IPS DF 6.9 (cell line): ENCODE data around the gene SOCS2.

ENCODE experiments used
- DNase-seq: peaks from one replicate; pipeline ENCODE4 v3.0.0-alpha.2; 2013; ENCODE audit warnings: low read depth, low spot score
- H3K27ac ChIP-seq: one replicate; pipeline ENCODE4 v1.5.1; 2013; ENCODE audit warnings: low read length, control low read depth
- H3K27me3 ChIP-seq: 2 replicates; pipeline ENCODE4 v1.6.1; 2013; ENCODE audit warnings: mild to moderate bottlenecking, low read length; ENCODE audit not compliant: control insufficient read depth, insufficient read depth
- H3K36me3 ChIP-seq: 2 replicates; pipeline ENCODE4 v1.6.1; 2013; ENCODE audit warnings: low read length; ENCODE audit not compliant: control insufficient read depth, insufficient read depth
- H3K4me1 ChIP-seq: 2 replicates; pipeline ENCODE4 v1.6.1; 2013; ENCODE audit warnings: low read length; ENCODE audit not compliant: control insufficient read depth, insufficient read depth
- H3K4me3 ChIP-seq: 2 replicates; pipeline ENCODE4 v1.5.1; 2013; ENCODE audit warnings: mild to moderate bottlenecking, low read length
- H3K9me3 ChIP-seq: 2 replicates; pipeline ENCODE4 v1.6.1; 2013; ENCODE audit warnings: low read length, inconsistent platforms; ENCODE audit not compliant: control insufficient read depth, insufficient read depth
- WGBS: extraction: QIAGEN DNeasy Blood & Tissue Kit; methylation state at CpG from one replicate; pipeline ENCODE4 v1.1.7; 2013; ENCODE audit warnings: mixed read lengths, missing lambda C conversion rate; ENCODE audit not compliant: insufficient read length, insufficient coverage; 5-methylcytosine and 5-hydroxymethylcytosine counted together

Gene SOCS2

DNA sequence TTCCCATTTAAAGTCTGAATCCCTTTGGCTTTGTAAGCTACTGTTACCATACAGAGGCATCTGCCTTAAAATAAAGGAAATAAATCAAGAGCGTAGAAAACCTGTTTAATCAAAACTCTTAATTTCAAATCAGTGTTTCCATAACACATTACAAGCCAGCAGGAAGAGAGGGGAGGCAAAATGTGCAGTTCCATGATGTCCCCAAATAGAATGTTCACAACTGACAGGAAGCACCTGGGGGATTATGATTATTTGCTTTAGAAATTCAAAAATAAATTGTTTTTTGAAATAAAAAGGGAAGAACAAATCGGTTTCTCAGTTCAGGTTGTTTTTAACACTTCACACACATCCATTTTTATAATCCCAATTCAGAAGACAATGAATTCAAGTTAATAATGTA lies 21.4 kb downstream of the SOCS2 start:
- no CpG with 5 or more reads among the region's 2 CpGs for WGBS
- DNase-seq = no peak
- no peaks in the 10 kb centered on the region for H3K4me1 ChIP-seq
- H3K9me3 ChIP-seq = no peaks in the 10 kb centered on the region
- H3K27me3 ChIP-seq = no peaks in the 10 kb centered on the region
- H3K36me3 ChIP-seq = no peaks in the 10 kb centered on the region
- no peak overlapping the region for H3K4me3 ChIP-seq
- H3K27ac ChIP-seq = no peak overlapping the region

DNA sequence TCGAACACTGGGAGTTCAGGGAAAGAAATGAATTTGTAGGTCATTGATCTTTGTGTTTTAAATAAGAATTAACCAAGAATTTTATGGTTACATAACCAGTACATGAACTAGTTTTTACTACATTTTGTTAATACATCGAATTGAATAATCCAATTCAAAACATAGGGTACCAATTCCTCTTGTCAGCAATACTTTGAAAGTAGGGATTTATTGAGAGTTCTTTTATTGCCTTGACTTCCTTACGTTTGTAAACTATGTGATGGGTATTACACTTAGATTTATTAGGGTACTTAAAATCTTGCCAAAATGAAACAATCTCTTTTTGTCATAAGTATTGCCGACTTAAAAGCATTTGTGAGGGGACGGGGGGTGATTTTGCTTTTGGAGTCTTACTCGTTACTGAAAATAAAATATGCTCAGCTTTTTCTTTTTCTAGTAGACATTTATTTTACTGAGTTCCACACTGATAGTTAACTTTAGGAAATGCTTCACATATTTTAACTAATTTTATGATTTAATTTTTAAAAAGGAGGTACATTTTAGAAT lies 22.4 kb downstream of the SOCS2 start:
- WGBS = no CpG with 5 or more reads among the region's 6 CpGs

DNA sequence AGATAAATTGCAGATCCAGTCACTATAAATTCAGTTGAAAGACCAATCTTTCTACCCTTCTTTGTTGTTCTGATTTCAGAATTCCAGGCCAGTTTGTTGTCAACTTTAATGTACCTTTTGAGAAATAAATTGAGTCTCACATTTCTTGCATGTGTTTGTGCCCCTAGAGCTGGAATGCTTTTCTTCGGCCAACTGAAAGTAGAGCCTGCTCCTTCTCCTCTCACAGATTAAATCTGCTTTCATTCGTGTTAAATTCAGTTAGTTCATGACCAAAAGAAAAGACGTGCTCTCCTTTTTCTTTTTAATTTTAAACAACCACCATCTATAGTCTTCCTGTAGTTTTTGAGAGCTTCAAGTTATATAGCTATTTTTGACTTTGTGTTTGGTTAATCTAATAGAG lies 22.9 kb downstream of the SOCS2 start:
- Histone ChIP-seq H3K27ac (no peak overlapping the region), H3K27me3 (no peaks in the 10 kb centered on the region), H3K9me3 (no peaks in the 10 kb centered on the region), H3K36me3 (no peaks in the 10 kb centered on the region), H3K4me3 (no peak overlapping the region), H3K4me1 (no peaks in the 10 kb centered on the region)
- DNase-seq = no peak
- no CpG with 5 or more reads among the region's 3 CpGs for WGBS

More for the DNA sequence above, 22.4 kb downstream of the SOCS2 start:
- Histone ChIP-seq H3K4me1 (no peaks in the 10 kb centered on the region), H3K27ac (no peak overlapping the region), H3K36me3 (no peaks in the 10 kb centered on the region), H3K9me3 (no peaks in the 10 kb centered on the region), H3K4me3 (no peak overlapping the region), H3K27me3 (no peaks in the 10 kb centered on the region)
- no peak for DNase-seq

DNA sequence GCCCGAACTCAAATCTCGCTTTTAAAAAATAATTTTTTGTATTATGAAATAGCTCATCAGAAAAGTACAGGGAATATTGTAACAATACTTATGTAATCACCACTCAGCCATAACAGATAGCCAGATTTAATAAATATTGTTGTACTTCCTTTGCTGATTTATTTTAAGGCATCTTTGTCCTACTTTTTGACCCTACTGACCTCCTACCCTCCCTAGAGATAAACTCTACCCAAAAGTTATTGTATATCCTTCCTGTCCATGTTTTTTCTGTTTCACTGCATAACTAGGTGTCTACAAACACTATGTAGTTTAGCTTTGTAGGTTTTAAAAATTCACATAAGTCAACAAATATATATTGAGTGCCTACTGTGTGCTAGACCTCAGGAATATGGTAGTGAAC lies 25.1 kb downstream of the SOCS2 start:
- no peaks in the 10 kb centered on the region for H3K27me3 ChIP-seq
- WGBS = no CpG with 5 or more reads among the region's 2 CpGs
- no peak overlapping the region for H3K4me3 ChIP-seq
- H3K4me1 ChIP-seq = no peaks in the 10 kb centered on the region
- no peaks in the 10 kb centered on the region for H3K9me3 ChIP-seq
- H3K27ac ChIP-seq = no peak overlapping the region
- no peak for DNase-seq
- H3K36me3 ChIP-seq = no peaks in the 10 kb centered on the region

DNA sequence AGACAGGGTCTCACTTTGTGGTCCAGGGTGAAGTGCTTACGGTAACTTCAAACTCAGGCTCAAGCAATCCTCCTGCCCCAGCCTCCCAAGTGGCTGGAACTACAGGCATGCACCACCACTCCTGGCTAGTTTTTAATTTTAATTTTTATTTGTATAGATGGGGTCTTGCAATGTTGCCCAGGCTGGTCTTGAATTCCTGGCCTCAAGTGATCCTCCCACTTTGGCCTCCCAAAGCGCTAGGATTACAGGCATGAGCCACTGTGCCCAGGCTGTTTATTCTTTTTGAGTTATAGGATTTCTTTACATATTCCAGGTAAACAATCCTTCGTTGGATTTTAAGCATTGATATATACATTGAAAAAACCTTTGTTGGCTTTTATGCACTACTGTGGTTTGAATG lies 26.7 kb downstream of the SOCS2 start:
- H3K4me1 ChIP-seq = no peaks in the 10 kb centered on the region
- H3K9me3 ChIP-seq = no peaks in the 10 kb centered on the region
- WGBS = no CpG with 5 or more reads among the region's 3 CpGs
- H3K4me3 ChIP-seq = no peak overlapping the region
- H3K27me3 ChIP-seq = no peaks in the 10 kb centered on the region
- no peak overlapping the region for H3K27ac ChIP-seq
- no peaks in the 10 kb centered on the region for H3K36me3 ChIP-seq
- no peak for DNase-seq

DNA sequence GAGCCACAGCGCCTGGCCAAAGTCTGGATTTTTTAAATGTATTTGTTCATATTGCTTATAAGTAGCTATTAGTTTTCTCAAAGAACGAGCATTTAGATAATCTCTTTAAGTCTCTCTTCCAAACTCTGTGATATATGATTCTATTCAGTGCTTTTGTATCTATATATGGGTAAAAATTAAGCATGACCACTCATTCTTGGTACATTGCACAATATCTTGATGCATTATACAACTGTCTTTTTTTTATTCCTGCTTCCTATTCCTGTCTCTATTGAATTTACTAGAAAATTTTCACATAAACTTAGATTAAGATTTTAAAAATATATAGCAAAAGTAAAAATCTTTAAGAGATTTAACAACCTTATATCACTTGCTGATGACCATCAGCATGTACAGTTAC lies 29.1 kb downstream of the SOCS2 start:
- DNase-seq = no peak
- H3K27me3 ChIP-seq = no peaks in the 10 kb centered on the region
- no peaks in the 10 kb centered on the region for H3K36me3 ChIP-seq
- no peak overlapping the region for H3K4me3 ChIP-seq
- no peaks in the 10 kb centered on the region for H3K4me1 ChIP-seq
- H3K27ac ChIP-seq = no peak overlapping the region
- H3K9me3 ChIP-seq = no peaks in the 10 kb centered on the region
- WGBS = no CpG with 5 or more reads among the region's 2 CpGs

DNA sequence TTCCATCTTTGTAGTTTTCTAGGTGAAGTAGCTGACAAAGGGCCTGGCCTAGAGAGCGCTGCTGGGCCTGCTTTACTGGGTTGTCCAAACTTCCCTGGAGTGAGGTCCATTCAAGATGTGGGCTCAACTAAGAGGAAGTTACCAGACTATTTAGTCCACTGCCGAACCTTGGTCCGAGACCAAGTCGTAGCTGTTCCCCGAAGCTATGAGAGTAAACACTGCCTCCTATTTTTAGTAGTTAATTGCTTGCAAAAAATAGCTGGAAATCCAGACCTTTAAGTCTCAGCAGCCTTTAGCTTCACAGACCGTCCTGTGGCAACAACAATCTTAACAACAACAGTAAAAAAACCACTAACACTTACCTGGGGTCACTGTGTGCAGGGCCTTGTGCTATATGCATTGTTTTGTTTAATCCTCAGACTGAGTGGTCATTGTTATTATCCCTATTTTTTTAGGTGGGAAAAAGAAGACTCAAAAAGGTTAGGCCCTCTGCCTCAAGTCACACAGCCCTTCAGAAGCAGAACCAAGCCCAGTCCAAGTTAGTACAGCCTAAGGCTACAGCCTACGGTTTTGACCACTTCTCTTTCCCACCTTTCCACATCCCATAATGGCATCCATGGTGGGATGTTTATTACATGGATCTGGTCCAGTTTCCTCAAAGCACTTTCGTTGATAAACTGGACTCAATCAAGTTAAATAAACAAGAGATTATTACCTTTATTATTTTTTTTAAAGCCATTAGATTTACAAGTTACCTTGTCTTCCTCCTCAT lies 30.6 kb downstream of the SOCS2 start:
- H3K9me3 ChIP-seq = no peaks in the 10 kb centered on the region
- H3K27ac ChIP-seq = no peak overlapping the region
- H3K4me3 ChIP-seq = no peak overlapping the region
- H3K36me3 ChIP-seq = no peaks in the 10 kb centered on the region
- H3K4me1 ChIP-seq = no peaks in the 10 kb centered on the region
- no peak for DNase-seq
- no CpG with 5 or more reads among the region's 8 CpGs for WGBS
- no peaks in the 10 kb centered on the region for H3K27me3 ChIP-seq

DNA sequence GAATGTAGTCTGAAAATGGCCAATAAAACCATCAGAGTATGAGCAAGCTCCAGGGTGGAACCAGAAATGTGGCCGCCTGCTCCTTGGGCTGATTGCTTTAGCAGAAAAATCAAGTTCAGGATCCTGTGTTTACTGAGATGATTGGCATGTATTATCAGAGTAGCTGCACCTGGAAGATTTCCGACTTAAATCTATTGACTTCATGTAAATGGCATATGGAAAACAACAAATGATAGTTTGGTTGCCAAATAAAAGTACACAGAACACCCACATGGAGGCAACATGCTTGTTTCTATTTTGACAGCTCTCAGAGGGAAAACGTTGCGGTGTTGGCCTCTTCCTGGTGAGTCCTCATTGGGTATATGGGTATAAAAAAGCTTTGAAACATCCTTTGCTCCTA lies 31.3 kb downstream of the SOCS2 start:
- Histone ChIP-seq H3K4me3 (no peak overlapping the region), H3K4me1 (no peaks in the 10 kb centered on the region), H3K27ac (no peak overlapping the region), H3K9me3 (no peaks in the 10 kb centered on the region), H3K36me3 (no peaks in the 10 kb centered on the region), H3K27me3 (no peaks in the 10 kb centered on the region)
- no peak for DNase-seq
- no CpG with 5 or more reads among the region's 4 CpGs for WGBS

DNA sequence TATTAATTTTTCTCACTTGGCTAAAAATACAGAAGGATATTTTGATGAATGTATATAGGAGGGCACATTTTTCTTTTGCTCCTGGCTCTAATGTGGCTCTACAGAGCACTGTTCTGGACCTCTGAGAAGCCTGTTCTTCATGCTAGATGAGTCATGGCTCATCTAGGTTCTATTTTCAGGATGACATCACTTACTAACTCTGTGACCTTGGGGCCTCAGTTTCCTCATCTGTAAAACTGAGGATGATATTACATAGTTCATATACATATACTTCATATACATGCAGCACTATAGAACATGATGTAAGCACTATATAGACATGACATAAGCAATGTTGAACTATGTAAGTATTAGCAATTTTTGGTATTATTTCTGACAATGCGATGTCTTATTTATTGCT lies 35.8 kb downstream of the SOCS2 start:
- Histone ChIP-seq H3K4me1 (no peaks in the 10 kb centered on the region), H3K9me3 (no peaks in the 10 kb centered on the region), H3K36me3 (no peaks in the 10 kb centered on the region), H3K27ac (no peak overlapping the region), H3K4me3 (no peak overlapping the region), H3K27me3 (no peaks in the 10 kb centered on the region)
- no CpG with 5 or more reads among the region's 1 CpG for WGBS
- DNase-seq = no peak

DNA sequence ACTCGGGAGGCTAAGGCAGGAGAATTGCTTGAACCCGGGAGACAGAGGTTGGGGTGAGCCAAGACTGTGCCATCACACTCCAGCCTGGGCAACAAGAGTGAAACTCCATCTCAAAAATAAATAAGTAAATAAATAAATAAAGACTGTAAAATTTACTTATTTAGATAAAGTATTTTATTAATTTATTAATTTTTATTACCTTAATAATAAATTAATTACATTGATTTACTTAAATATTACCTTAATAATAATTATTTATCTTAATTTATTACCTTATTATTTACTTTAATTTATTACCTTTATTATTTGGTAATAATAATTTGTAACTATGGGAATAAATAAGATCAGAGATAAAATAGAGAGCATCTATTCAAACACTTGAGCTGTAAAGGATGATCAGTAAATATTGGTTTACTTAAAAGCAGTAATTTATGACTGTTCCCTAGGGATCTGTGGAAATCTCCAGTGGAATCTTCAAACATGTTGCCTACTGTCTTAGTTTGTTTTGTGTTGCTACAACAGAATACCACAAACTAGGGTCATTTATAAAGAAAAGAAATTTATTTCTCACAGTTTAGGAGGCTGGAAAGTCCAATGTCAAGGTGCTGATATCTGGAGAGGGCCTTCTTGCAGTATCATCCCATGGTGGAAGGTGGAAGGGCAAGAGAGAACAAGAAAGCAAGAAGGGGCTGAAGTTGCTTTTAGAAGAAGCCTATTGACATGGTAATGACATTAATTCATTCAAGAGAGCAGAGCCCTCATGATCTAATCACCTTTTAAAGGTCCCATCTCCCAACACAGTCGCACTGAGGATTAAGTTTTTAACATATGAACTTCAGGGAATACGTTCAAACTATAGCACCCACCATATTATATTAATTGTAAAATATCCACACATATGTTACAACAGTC lies 37.1 kb downstream of the SOCS2 start:
- DNase-seq = no peak
- Histone ChIP-seq H3K4me1 (no peaks in the 10 kb centered on the region), H3K4me3 (no peak overlapping the region), H3K27ac (no peak overlapping the region), H3K9me3 (no peaks in the 10 kb centered on the region), H3K36me3 (no peaks in the 10 kb centered on the region), H3K27me3 (no peaks in the 10 kb centered on the region)
- WGBS = no CpG with 5 or more reads among the region's 4 CpGs
